ENCODE measurements around the gene TLE1. TPM values are rescaled to one million over a fixed set of nuclear protein-coding genes. Genes with fewer than 3 reads are reported as not detected.

Gene TLE1
- total RNA-seq, 1 donor from 2014 or later, result 124 TPM

DNA sequence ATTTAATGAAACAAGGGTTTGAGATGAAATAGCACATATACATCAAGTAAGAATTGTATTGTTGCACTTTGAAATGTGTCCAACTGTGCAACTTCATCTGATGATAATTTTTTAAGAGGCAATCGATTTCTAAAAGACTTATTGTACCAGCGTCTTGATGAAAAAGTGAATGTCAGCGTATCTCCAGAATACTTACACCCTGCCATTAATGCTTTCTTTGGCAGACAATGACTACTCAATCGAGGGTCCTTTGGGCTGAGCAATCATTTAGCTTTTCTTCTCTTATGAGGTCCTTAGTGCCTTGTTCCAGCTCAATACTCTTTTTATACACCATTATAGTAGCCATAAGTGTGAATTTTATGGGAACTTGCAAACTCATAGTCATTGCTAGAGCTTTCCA lies 4.7 kb downstream of the TLE1 start:
- TF ChIP-seq, protein P1, sequence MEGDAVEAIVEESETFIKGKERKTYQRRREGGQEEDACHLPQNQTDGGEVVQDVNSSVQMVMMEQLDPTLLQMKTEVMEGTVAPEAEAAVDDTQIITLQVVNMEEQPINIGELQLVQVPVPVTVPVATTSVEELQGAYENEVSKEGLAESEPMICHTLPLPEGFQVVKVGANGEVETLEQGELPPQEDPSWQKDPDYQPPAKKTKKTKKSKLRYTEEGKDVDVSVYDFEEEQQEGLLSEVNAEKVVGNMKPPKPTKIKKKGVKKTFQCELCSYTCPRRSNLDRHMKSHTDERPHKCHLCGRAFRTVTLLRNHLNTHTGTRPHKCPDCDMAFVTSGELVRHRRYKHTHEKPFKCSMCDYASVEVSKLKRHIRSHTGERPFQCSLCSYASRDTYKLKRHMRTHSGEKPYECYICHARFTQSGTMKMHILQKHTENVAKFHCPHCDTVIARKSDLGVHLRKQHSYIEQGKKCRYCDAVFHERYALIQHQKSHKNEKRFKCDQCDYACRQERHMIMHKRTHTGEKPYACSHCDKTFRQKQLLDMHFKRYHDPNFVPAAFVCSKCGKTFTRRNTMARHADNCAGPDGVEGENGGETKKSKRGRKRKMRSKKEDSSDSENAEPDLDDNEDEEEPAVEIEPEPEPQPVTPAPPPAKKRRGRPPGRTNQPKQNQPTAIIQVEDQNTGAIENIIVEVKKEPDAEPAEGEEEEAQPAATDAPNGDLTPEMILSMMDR (conservative IDR thresholded peaks at IDR 0.05; ENCODE audit: low read depth, low read length), result no peak
- H3K4me3 ChIP-seq (ENCODE audit: low read depth, low read length), result no peak overlapping the region
- DNase-seq (ENCODE audit: low read depth), result no peak

DNA sequence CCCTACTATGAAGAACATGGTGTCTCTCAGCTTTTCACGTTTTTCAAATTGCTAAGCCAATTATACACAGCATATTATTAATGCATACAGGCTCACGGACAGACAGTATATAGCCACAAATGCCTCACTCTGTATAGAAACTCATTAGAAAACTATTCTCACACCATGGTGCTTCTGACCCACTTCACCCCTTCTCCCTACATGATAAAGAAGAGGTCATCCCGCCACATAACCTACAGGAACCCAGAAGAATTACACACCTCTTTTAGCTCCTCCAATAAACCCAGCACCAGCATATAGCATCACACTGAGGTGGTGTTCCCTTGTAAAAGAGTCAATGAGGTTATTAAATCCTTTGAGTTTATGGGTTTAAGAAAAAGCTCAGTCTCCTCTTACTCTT lies 5.6 kb downstream of the TLE1 start:
- TF ChIP-seq, protein P1 (conservative IDR thresholded peaks at IDR 0.05; ENCODE audit: low read depth, low read length), result no peak
- no peak overlapping the region for H3K4me3 ChIP-seq (ENCODE audit: low read depth, low read length)
- no peak for DNase-seq (ENCODE audit: low read depth)

DNA sequence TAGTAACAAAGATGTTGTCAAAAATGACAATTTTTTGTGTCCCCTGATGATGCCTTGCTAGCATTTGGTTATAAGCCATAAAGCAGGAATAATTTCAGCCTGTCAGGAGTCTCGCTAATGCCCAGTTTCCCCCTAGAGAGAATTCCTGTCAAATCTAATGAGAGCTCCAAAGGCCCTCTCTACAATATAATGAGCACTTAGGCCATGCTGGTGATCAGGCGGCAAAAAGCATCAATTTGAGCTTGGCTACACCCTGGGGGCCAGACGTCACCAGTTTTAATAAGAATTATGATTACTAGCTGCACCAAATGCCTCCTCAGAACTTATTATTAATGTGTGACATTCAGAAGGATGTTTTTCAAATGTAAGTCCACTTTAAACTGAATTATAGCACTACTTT lies 6.1 kb downstream of the TLE1 start:
- TF ChIP-seq, protein P1 (conservative IDR thresholded peaks at IDR 0.05; ENCODE audit: low read depth, low read length), result no peak
- DNase-seq (ENCODE audit: low read depth), result no peak
- H3K4me3 ChIP-seq (ENCODE audit: low read depth, low read length), result no peak overlapping the region

DNA sequence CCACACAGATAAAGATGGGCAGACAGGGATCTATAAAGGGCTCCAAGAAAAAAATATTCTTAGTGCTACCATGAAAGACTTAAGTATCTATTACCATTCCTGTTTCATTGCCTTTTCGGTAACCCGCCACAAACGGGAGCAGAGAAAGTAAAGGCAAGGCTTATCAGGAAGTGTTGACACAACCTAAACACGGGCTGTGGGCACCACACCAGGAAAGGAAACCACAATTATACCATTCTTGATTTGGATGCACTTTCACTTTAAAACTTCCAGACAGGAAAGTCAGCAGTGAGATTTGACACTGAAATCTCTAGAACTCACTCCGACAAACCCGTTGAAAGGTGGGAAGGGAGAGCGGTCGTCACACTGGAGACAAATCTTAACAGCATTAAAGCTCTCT lies 6.5 kb downstream of the TLE1 start:
- no peak overlapping the region for H3K4me3 ChIP-seq (ENCODE audit: low read depth, low read length)
- no peak for DNase-seq (ENCODE audit: low read depth)
- TF ChIP-seq, protein P1 (conservative IDR thresholded peaks at IDR 0.05; ENCODE audit: low read depth, low read length), result no peak

DNA sequence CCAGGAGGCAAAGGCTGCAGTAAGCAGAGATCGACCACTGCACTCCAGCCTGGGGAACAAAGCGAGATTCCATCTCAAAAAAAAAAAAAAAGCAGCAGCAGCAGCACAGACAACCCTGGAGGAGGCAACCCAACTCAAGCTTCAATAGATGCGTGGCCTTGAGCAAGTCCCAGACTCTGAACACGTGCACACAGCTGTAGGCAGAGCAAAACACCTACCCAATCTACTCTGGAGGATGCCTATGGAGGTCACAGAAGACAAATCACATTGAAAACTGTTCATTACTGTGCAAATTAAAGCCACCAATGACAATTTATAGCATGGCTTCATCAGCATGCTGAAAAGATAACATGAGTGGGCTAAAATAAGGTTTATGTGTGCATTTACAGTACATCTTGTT lies 7.2 kb downstream of the TLE1 start:
- no peak for DNase-seq (ENCODE audit: low read depth)
- TF ChIP-seq, protein P1 (conservative IDR thresholded peaks at IDR 0.05; ENCODE audit: low read depth, low read length), result no peak

DNA sequence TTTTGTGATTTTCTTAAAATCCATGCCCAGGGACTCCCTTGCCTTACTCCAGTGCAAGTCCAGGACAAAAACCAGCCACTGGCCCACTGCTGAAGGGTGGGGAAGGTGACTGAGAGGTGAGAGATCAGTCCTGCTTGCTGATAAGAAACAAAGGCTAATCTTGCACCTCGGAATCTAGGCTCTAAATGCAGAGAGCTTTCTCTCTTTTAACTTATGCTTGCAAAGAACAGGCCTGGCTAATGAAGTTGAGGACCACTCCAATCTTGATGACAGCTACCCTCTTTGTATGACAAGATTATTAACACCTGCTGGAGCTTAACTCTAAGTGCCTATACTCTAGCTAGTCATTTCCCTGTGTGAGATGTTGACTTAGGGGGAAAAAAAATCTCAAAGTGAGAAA lies 8.8 kb downstream of the TLE1 start:
- H3K4me3 ChIP-seq (ENCODE audit: low read depth, low read length), result no peak overlapping the region
- DNase-seq (ENCODE audit: low read depth), result no peak
- TF ChIP-seq, protein P1 (conservative IDR thresholded peaks at IDR 0.05; ENCODE audit: low read depth, low read length), result no peak

More for the DNA sequence above, 7.2 kb downstream of the TLE1 start:
- no peak overlapping the region for H3K4me3 ChIP-seq (ENCODE audit: low read depth, low read length)

DNA sequence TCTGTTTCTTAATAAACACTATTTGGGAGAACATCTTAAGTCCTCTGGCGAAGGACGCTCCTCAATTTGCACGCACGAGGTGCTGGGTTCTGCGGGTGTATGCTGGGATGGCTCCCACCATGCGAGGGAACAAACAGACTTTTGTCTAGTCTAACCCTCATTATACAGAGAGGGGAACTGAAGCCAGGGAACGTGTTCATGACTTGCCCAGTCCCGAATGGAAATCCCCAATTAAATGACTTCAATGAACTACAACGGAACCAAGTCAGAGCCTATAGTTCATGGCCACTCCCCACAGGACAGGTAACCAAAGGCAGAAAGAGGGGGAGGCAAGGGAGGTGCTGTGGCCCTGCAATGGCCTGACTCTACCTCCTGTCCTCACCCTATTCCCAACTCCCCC lies 9.3 kb downstream of the TLE1 start:
- H3K4me3 ChIP-seq (ENCODE audit: low read depth, low read length), result no peak overlapping the region
- no peak for DNase-seq (ENCODE audit: low read depth)
- TF ChIP-seq, protein P1 (conservative IDR thresholded peaks at IDR 0.05; ENCODE audit: low read depth, low read length), result no peak
